NCI-H2196 (cell line): ENCODE measurements around the gene SMIM31.

Experiments
- DNase-seq: peaks from one replicate; lab custom pipeline; 2025; ENCODE audit not compliant: unreplicated experiment; lab: John Stamatoyannopoulos, UW

Gene SMIM31

DNA sequence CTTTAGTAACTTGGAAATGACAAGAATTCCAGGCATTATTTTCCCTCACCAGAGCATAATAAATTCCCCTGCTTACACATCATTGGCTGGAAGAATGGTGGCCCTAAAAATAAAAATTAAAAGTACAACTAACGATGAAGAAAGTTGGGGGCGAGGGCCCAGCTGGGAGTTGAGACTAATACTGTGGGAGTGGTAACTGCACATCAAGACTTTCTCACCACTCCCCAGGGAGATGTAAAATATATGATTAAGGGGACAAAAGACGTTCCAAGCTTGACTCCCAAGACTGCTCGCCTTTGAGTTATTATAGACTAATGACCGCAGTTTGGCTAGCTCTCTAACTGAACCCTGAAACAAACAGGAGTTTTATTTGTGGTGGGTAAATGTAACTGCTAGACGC lies 30.0 kb downstream of the SMIM31 start:
- no peak for DNase-seq

DNA sequence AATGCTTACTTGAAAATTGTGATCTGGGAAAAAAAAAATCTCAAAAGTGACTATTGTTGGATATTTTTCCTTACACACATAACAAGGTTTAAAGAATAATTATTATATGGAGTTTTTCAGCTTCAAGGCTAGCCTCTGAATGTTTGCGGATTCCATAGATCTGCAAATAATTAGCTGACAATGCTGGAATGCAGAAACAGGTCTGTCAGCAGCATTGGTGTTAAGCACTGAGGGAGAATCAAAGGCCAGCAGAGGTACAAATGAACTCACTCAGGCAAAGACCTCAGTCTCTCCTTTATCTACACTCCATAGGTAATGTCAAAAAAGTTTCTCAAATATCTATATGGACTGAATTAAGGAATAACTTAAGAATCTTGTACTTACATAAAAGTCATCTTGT lies 35.1 kb downstream of the SMIM31 start:
- no peak for DNase-seq

DNA sequence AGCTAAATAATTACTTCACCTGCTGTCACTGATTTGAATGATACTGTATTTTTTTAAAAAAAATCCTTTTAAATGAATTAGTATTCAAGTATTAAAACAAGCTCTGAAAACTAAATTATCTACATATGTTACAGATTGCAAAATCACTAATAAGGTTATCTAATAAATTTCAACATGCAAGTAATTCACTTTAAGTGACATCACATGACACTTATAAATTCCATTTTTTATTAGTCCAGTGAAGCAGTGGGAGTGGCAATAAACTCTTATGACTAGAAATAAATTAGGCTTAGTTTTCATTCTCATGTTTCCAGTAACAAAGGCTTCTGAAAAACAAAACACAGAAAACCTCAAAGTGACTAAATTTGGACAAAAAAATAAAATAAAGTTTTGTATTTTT lies 36.3 kb downstream of the SMIM31 start:
- no peak for DNase-seq

DNA sequence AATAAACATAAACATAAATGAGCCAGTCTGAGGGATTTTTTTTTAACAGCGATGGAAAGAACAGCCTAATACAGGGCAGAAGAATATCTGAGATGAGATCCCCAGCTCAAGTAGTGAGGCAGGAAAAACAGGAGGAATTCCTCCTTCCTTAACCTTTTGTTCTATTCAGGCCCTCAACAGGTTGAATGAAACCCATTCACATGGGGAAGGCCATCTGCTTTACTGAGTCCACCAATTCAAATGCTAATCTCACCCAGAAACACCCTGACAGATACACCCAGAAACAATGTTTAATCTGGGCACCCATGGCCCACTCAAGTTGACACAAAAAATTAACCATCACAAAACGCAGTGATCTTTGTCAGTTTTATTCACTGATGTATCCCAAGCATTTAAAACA lies 45.5 kb downstream of the SMIM31 start:
- DNase-seq: no peak

DNA sequence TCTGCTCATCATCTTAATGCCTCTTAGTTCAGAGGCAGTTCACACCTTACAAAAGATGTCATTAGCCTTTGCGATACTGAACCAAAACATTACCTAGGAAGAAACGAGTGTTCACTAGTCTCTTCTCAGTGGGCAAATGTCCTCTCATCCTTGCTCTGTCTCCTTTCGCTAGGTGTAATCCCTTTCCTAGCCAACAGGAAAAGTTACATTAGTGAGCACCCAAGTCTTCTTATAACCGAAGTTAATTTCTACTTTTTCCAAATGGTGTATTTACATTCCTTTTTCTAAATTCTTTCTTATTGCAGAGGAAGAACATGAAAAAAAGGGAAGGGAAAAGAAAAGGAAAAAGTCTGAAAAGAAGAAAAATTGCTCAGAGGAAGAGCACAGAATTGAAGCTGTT lies 46.9 kb downstream of the SMIM31 start:
- DNase-seq: no peak

DNA sequence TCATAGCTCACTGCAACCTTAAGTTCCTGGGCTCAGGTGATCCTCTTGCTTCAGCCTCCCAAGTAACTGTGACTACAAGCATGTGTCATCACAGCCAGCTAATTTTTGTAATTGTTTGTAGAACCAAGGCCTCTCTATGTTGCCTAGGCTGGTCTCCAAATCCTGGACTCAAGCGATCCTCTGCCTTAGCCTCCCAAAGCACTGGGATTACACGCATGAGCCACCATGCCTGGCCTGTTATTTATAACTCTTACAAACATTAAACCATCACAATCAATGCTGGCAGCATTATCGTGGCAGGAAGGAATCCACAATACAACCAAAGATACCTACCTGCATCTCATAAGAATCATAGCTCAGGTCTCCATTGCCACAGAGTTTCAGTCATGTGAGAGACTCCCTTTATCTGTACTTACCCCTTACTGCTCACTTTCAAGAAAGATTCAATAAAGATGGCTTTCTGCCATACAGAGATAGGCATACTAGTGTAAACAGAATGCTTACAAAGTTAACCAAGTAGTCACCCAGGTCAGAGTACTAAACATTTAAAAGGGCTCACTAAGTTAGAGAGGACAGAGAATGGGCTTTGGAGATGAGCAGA lies 48.5 kb downstream of the SMIM31 start:
- DNase-seq: no peak

DNA sequence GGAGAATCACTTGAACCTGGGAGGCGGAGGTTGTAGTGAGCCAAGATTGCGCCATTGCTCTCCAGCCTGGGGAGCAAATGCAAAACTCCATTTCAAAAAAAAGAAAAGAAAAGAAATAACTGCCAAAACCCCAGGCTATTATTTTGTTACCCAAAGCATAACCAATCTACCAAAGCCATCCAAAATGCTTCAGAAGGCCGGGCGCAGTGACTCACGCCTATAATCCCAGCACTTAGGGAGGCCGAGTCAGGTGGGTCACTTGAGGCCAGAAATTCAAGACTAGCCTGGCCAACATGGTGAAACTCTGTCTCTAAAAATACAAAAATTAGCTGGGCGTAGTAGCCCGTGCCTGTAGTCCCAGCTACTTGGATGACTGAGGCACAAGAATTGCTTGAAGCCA lies 49.8 kb downstream of the SMIM31 start:
- no peak for DNase-seq

DNA sequence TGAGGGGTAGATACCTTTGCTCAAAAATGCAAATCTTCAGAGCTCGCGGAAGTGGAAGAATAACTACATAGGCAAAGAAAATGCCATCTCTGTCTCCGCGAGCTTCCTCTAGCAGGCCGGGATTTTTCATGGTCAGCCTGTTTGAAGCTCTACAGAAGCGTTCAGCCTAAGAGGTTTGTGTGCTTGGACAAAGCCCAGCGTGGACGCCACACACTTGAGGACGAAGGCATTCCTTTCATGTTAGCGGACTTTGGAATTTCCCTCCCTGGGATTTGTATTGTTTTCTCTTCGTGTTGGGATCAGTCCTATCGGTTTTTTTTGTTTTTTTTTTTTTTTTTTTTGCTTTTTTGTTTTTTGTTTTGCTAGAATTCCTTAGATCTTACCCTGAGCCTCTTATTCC lies 53.7 kb downstream of the SMIM31 start:
- DNase-seq: no peak

DNA sequence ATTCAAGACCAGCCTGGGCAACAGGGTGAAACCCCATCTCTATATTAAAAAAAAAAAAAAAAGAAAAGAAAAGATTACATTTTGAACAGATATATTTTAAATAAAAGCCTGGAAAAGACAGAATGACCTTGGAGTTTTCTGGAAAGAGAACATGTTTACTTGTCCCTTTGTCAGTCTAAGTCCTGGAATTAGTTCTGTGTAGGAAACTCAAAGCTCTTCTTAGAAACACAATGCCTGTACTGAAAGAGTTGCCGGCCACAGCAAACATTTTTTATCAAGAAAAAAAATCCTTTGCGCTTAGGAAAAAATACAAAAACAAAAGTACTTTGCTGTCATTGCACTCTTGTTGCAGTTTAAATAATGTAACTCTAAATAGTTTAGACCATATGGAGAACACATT lies 59.6 kb downstream of the SMIM31 start:
- no peak for DNase-seq

DNA sequence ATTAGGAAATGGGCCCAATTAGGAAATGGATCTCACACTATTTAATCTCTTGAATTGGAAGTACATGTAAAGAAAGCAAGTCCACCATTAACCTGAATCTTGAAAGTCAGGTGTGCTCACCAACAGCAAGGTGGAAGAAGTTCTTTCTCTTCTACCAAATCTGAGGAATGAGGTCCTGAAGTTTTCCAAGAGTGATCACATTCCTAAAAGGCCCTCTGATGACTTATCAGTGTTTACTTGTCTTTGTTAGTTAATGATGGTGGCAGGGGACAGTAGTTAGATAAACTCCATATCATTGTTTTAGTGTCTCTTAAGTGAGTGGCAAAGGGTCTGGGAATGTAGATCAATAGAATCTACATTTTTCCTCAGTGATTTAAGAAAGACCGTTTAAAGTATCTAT lies 61.8 kb downstream of the SMIM31 start:
- no peak for DNase-seq

DNA sequence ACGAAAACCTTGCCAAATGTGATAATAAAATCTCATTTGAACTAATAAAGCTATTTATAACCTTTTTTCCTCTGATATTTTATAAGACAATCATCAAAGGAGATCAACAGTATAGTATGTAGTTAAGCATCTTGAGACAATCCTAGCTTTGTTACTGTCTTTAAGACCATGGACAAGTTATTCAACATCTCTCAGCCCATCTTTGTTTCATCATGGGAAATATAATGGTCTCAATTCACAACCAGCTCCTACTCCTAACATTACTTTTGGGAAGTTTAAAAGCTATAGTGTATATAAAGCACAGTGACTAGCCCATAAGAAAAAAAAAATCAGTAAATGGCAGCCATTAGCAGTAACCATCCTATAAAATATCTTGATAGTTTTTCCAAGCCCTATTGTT lies 65.4 kb downstream of the SMIM31 start:
- DNase-seq: no peak

DNA sequence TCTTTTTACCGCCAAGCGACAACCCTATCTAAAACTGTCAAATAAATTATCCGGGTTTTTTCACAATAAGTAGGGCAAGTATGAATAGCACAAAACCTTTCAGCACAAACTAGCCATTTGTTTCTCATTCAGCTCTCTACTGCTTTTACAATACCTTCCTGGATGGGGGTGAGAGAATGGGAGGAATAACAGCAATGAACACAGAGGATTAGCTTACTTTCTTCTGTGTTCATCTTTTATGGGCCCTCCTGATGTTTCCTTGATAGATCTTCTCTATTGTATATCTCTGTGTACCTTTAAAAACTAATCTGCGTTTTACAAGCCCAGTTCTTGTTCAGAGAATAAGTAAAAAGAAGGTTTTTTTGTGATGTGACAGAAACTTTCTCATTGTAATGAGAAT lies 67.8 kb downstream of the SMIM31 start:
- no peak for DNase-seq

DNA sequence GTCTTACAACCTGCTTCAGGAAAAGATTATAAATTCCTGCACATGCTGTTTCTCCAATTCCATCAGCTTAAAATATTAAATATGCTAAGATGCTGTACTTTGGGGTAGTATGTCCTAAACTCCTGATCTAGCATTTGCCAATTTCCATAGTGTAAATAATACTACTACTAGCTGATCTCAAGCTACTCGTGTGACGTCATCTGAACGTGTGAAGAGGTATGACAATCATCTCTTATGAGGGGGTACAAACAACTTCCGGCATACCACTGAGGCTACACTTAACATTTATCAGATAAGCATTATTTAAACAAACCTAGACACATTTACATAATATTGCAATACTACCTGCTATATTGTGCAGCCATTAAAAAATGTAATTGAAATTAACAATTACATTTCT lies 70.7 kb downstream of the SMIM31 start:
- no peak for DNase-seq

DNA sequence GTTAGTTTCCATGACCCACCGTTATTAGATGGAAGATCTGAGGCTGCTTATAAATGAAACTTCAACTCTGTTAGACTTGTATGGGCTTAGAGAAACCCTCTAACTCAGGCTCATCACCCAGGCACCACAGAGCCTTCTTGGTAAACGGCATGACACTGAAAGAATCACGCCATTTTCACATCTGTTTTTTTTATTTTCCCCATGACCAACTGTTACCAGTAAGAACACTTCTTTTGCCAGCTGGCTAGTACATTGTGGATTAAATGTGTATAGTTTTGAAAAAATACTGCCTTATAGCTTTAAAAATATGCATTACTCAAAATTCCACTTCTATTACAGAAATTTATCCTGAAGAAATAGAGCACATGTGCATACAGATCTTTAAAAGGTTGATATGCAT lies 75.0 kb downstream of the SMIM31 start:
- DNase-seq: no peak

DNA sequence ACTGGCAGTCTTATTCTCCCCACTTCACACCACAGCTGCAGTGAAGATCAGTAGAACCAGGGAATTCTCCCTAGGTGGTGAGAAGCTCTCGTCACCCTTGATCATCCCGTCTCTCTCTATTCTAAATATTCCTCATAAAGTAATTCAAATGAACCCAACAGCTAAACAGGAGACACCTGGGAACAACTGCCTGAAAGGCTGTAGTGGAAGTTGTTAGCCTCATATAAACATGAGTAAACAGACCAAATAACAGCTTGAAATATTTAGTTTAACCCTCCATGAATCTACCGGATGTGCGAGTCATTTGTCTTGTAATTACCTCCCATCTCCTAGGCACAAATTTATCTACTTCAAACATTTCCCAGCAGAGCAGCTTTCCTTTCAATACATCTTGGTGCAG lies 92.6 kb downstream of the SMIM31 start:
- no peak for DNase-seq

DNA sequence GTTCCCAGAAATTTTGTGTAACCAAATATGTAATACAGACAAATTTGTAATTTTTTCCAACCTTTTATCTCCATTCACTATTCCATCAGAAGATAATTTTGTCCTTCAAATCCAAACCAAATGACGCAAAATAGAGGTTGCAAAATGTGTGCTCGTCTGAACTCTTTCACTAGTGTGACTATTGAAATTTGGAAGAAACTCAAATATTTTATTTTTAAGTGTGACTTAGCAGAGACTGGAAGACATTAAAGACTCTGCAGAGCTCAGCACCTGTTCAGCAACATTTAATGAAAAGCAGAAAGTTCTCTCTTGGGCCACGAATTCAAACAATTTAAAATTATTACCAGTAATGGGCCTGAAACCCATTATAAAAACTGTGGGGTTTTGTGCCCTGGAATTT lies 93.1 kb downstream of the SMIM31 start:
- no peak for DNase-seq

DNA sequence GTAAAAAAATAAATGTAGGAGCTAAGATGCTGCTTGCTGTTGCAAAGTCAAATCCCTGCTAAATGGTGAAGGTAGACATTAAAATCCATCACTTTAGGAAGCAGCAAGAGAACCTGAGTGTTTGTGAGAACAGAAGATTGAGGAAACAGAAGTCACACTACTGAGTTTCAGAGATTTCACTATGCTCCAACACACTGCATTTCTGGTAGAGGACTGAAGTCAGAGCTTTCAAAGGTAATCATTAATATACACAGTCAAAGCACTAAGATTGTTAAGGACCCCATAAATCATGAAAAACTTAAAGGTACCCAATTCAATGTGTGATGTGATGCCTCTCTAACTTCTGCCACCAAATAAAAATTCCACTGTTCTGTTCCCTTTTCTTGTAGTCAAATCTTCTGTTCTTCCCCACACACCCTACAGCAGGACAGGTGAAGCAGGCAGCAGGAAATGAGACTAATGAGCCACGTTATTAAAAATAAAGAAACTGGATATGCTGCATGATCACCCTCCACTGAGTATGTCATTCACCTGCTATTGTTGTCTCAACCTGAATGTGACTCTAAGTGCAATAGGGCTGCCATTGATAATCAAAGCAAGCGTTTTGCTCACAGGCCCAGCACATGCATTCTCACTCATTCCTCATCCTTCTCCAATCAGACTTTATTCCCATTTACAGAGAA lies 94.2 kb downstream of the SMIM31 start:
- DNase-seq: no peak
